Upper lobe of right lung (tissue), 1 donor: ENCODE measurements around the gene AGPAT1. TPM values are rescaled to one million over a fixed set of nuclear protein-coding genes. Genes with fewer than 3 reads are reported as not detected.
A peak's percentile ranks its signal among the peaks of the same experiment; 100 is the strongest.

Experiments used
- ATAC-seq: fragments of 200-7000 bp; cut with Tn5 transposase; one replicate; pipeline ENCODE4 v1.9.1; 2020; ENCODE audit warnings: mild to moderate bottlenecking, moderate library complexity
- DNase-seq: peaks from one replicate; pipeline ENCODE4 v3.0.0-alpha.2; 2020
- H3K27ac ChIP-seq: fragments of 200-600 bp; one replicate; pipeline ENCODE4 v1.8.0; 2022
- H3K27me3 ChIP-seq: fragments of 200-600 bp; one replicate; pipeline ENCODE4 v1.8.0; 2022; ENCODE audit warnings: mild to moderate bottlenecking
- H3K36me3 ChIP-seq: fragments of 200-600 bp; one replicate; pipeline ENCODE4 v1.8.0; 2022
- H3K4me1 ChIP-seq: fragments of 200-600 bp; one replicate; pipeline ENCODE4 v1.8.0; 2022
- H3K4me3 ChIP-seq: fragments of 200-600 bp; one replicate; pipeline ENCODE4 v1.8.0; 2022; ENCODE audit warnings: mild to moderate bottlenecking
- H3K9me3 ChIP-seq: fragments of 200-600 bp; one replicate; pipeline ENCODE4 v1.8.0; 2022
- intact Hi-C: fragments of 100-400 bp; cut with DNase I; formaldehyde crosslinking; loops from one replicate; pipeline ENCODE4 v1.11.0; 2022
- total RNA-seq: library from RNA; stranded (reverse); fragmentation: NEBNext Ultra II Directional; extraction: Animal tissue kit (Norgen Biotek cat#: 25700); gene quantifications from one replicate; pipeline ENCODE4 v1.2.1, GENCODE V29; 2021
- TF ChIP-seq, protein P1 (sequence below): fragments of 200-600 bp; IDR thresholded peaks from one replicate; pipeline ENCODE4 v1.8.0; 2022; ENCODE audit warnings: antibody characterized with exemption
- donor health status: DM: no; HTN: yes; CAD: no; lungs with severe emphysema.

The AGPAT1 gene
- total RNA-seq, 1 donor from 2014 or later: 53.0 TPM

DNA sequence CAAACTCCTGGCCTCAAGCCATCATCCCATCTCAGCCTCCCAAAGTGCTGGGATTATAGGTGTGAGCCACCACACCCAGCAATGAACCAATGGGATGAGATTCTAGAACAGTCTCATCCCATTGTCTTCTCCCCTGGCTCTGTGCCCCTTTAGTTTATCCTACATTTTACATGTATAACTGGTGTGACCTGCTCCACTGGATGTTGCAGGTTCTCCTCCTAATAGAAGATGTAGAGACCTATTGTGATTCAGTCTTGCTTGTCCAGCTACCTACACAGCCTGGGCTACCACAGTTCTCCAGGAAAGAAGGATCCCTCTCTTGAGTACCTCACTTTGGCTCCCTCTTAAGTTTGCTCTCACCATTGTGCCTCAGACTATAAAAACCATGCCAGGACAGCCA lies 43.8 kb downstream of the AGPAT1 start:
- ATAC-seq (no peak), DNase-seq (no peak)
- Histone ChIP-seq H3K4me3 (no peak overlapping the region), H3K9me3 (no peaks in the 10 kb centered on the region), H3K36me3 (no peaks in the 10 kb centered on the region), H3K27me3 (no peaks in the 10 kb centered on the region), H3K27ac (no peak overlapping the region), H3K4me1 (peaks cover 18% of the 10 kb centered on the region)
- intact Hi-C loops: no loop called here
- TF ChIP-seq, protein P1, sequence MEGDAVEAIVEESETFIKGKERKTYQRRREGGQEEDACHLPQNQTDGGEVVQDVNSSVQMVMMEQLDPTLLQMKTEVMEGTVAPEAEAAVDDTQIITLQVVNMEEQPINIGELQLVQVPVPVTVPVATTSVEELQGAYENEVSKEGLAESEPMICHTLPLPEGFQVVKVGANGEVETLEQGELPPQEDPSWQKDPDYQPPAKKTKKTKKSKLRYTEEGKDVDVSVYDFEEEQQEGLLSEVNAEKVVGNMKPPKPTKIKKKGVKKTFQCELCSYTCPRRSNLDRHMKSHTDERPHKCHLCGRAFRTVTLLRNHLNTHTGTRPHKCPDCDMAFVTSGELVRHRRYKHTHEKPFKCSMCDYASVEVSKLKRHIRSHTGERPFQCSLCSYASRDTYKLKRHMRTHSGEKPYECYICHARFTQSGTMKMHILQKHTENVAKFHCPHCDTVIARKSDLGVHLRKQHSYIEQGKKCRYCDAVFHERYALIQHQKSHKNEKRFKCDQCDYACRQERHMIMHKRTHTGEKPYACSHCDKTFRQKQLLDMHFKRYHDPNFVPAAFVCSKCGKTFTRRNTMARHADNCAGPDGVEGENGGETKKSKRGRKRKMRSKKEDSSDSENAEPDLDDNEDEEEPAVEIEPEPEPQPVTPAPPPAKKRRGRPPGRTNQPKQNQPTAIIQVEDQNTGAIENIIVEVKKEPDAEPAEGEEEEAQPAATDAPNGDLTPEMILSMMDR: no peak

DNA sequence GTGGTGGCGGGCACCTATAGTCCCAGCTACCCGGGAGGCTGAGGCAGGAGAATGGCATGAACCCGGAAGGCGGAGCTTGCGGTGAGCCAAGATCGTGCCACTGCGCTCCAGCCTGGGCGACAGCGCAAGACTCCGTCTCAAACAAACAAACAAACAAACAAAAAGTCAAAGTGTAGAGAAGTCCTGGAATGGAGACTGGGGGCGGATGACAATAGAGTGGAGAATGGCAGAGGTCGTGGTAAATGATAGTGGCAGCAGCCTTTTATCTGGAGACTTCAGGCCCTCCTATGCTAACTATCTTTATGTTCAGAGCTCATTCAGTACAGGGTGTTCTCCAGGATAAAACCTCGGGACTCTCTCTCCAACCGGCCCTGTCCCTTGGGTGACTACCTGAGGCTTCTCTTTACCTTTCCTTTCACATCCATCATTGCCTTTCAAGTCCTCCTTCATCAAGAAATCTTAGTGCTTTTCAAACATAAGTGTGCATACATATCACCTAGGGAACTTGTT lies 44.4 kb downstream of the AGPAT1 start:
- DNase-seq: no peak
- ATAC-seq: no peak
- Histone ChIP-seq H3K36me3 (peaks cover 3% of the 10 kb centered on the region), H3K9me3 (no peaks in the 10 kb centered on the region), H3K4me1 (peaks cover 24% of the 10 kb centered on the region), H3K4me3 (no peak overlapping the region), H3K27me3 (no peaks in the 10 kb centered on the region), H3K27ac (no peak overlapping the region)
- TF ChIP-seq, protein P1: no peak
- intact Hi-C loops: no loop called here

DNA sequence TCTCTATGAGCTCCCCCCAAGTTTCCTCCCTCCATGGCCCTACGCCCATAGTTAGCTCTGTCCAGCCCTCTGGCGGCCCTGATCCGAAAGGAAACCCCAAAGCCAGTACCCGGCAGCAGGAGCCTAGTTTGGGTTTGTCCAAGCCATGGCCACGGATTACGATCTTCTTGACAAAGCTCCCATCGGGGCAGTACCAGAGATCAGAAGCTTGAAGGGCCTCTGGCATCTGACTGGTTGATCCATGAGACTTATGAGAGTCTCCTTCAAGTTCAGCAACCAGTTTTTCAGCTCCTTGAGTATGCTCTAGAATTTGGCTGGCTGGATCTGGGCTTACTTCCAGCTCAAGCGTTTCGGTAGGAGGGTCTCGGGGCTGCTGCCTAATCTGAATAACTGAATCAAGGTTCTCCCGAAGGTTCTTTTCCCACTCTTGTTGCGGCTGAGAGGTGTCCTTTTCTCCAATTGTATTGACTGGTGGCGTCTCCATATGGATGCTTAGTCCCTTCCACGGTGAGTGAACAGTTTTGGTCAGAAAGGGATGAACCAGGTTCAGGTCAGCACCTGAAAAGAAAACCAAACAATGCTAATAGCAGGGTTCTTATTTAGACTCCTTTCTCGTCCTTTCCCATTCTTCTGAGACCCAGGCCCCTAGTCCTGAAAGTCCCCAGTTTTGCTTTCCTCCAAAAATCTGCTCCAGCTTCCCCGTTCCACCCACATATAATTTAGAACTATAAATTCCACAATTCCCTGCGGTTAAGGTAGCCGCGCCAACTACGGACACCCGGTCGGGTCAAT lies 46.4 kb downstream of the AGPAT1 start:
- TF ChIP-seq, protein P1: no peak
- no peak for DNase-seq
- ATAC-seq: peak; percentile 52
- Histone ChIP-seq H3K4me1 (peaks cover 26% of the 10 kb centered on the region), H3K9me3 (no peaks in the 10 kb centered on the region), H3K27ac (peak overlapping the region; percentile 78), H3K27me3 (no peaks in the 10 kb centered on the region), H3K4me3 (peak overlapping the region; percentile 59), H3K36me3 (peaks cover 23% of the 10 kb centered on the region)
- intact Hi-C loops: no loop called here

DNA sequence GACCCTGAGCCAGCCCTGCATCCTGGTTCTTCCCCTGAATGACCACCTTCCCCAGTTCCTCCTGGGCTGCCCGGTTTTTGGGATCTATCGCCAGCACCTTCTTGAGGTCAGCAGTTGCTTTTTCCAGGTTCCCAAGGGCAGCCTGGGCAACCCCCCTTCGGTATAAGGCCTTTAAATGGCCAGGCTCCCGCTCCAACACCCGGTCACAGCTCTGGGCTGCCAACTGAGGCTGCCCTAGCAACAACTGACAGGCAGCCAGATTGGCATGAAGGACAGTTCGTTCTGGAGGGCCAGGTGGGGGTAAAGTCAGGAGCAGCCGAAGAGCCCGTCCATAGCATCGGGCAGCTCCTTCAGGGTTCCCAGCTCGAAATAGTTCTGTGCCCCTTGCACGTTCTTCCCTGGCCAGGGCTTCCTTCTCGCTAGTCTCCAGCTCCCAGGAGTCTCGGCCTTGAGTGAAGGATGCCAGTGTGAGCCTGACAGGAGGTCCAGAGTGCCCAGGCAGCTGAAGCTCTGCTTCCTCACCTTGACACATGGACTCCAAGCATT lies 47.1 kb downstream of the AGPAT1 start:
- Histone ChIP-seq H3K4me3 (peak overlapping the region; percentile 59), H3K36me3 (peaks cover 30% of the 10 kb centered on the region), H3K4me1 (peaks cover 26% of the 10 kb centered on the region), H3K27ac (peak overlapping the region; percentile 78), H3K27me3 (no peaks in the 10 kb centered on the region), H3K9me3 (no peaks in the 10 kb centered on the region)
- DNase-seq (no peak), ATAC-seq (no peak)
- intact Hi-C loops: no loop called here
- TF ChIP-seq, protein P1: no peak

DNA sequence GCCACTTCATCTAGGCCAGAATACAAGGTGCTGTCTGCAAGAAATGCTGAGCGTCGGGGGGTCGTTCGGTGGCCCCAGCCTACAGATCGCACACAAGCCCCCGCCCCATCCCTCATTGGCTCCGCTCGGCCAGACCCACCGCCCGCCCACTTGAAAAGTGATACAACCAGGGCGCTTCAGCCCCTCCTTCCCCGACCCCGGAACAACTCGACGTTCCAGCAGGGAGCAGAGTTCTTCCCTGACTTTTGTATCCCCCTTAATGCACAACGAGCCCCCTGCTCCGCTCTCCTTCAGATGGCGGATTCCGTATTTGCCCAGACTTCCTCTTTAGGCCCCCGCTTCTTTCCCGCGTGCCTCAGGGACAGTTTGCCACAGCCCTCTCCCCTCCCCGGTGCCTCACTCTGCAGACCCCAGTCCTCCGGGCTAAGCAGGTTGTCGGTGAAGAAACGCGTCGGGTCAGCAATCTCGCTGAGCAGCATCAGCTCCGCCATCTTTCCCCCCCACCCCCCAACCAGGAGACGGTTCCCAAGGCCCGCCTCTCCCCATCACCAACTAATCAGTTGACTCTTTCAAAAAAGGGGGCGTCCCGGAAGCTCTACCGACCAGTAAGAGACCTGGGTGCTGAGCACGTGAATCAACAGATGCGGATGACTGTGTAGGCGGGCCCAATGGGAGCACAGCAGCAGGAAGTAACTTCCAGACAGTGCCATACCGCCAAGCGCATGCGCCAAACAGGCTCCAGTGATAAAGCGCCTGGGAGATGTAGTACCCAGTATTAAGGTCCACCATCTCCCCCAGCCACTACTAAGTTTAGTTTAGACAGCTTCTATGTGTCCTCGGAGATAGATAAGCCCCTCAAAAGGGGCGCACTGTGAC lies 47.9 kb downstream of the AGPAT1 start, which contains the start of gene ATF6B:
ATF6B (minus strand) TSS at position 530 of the 876 bp plus-strand sequence; CDS start at position 491, 39 bp downstream.
- peaks cover 26% of the 10 kb centered on the region for H3K4me1 ChIP-seq

More for the DNA sequence above, 47.9 kb downstream of the AGPAT1 start, which contains the start of gene ATF6B:
- peak within 1 kb of the TSS; percentile 71 for H3K4me3 ChIP-seq
- ATAC-seq (peak; percentile 96), DNase-seq (peak; percentile 98)
- intact Hi-C loops: no loop called here
- no peaks in the 10 kb centered on the region for H3K9me3 ChIP-seq
- no peaks in the 10 kb centered on the region for H3K27me3 ChIP-seq
- TF ChIP-seq, protein P1: no peak
- H3K27ac ChIP-seq: peak within 1 kb of the TSS; percentile 79
- H3K36me3 ChIP-seq: peaks cover 39% of the 10 kb centered on the region
